GM12865 (cell line): ENCODE data around the gene ELMO1.

Source experiments
- DNase-seq: peaks from one replicate; pipeline ENCODE4 v3.0.0; 2010; ENCODE audit warnings: low read depth
- H3K4me3 ChIP-seq: 2 replicates; pipeline ENCODE4 v1.5.1; 2011; ENCODE audit warnings: mild to moderate bottlenecking, low read depth, low read length, control low read depth
- TF ChIP-seq, protein P1 (sequence below): IDR thresholded peaks from 2 replicates; pipeline ENCODE4 v1.5.1; 2011; ENCODE audit warnings: low read length, control low read depth, low read depth, inconsistent platforms; ENCODE audit not compliant: insufficient read depth; ENCODE audit errors: missing control alignments

The ELMO1 gene

DNA sequence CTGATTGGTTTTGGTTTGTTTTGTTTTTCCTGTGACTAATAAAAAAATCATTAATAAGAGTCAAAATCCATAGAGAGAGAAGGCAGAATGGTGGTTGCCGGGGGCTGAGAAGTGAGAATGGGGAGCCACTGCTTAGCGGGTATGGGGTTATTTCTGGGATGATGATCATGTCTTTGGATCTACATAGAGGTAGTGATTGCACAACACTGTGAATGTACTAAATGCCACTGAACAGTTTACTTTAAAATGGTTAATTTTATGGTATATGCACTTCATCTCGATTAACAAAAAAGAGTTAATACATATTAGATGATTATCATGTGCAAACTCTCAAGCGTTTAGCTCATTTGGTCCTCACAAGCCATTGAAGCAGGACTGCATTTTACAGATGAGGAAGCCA lies 342.9 kb downstream of the ELMO1 start:
- TF ChIP-seq, protein P1, sequence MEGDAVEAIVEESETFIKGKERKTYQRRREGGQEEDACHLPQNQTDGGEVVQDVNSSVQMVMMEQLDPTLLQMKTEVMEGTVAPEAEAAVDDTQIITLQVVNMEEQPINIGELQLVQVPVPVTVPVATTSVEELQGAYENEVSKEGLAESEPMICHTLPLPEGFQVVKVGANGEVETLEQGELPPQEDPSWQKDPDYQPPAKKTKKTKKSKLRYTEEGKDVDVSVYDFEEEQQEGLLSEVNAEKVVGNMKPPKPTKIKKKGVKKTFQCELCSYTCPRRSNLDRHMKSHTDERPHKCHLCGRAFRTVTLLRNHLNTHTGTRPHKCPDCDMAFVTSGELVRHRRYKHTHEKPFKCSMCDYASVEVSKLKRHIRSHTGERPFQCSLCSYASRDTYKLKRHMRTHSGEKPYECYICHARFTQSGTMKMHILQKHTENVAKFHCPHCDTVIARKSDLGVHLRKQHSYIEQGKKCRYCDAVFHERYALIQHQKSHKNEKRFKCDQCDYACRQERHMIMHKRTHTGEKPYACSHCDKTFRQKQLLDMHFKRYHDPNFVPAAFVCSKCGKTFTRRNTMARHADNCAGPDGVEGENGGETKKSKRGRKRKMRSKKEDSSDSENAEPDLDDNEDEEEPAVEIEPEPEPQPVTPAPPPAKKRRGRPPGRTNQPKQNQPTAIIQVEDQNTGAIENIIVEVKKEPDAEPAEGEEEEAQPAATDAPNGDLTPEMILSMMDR, result no peak
- no peak overlapping the region for H3K4me3 ChIP-seq
- DNase-seq, result no peak

DNA sequence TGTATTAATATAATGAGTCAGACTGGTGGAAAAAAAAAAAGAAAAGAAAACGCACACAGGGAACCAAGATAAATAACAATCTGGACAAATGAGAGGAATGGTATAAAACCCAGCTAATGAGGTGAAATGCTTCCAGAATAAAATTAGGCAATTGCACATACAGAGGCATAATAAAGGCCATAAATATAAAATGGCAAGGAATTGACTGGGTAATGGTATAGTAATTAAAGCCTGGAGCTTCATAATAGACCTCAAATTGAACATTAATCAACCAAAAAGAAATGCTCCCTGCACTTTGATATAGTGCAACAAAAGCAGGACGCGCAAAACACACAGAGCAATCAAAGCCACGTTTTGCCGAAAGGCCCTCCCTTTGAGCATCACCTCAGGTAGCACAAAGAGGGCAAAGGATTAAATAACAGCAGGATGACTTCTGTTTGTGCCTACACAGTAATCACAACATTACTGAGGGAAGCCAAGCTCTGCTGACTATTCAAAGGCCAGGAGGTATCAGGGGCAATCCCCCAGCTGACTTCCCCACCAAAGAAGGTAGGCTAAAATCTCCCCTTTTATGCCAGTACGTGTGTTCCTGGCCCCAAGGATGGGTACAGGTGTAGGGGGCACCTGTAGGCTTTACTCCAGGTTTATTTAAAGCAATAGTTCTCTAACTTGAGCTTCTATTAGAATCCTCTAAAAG lies 343.7 kb downstream of the ELMO1 start:
- no peak for DNase-seq

DNA sequence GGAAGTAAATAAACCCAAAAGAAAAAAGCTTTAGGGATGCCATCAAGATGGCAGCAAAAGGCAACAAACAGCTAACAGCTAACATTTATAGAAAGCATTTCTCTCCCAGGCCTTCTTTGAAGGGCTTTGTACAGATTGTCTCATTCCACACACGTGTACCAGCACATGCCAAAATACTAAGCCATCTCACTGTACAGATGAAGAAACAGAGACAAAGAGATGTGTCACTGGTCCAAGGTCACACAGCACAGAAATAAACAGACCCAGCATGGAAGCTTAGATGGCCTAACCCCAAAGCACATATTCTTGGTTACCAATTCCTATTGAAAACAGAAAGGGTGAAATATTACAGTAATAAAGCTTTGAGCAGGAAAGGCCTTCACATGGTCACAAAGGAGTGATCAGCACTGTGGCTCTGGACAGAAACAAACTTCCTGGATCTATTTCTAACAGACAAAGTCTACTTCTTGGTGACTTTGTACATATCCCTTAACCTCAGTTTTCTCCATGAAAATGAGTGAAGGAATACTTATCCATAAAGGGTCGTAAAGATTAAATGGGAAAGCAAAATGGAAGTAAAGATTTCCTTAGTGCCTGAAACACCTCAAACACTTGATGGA lies 346.0 kb downstream of the ELMO1 start:
- TF ChIP-seq, protein P1, result no peak
- no peak for DNase-seq
- no peak overlapping the region for H3K4me3 ChIP-seq

More for the DNA sequence above, 343.7 kb downstream of the ELMO1 start:
- TF ChIP-seq, protein P1, result no peak
- no peak overlapping the region for H3K4me3 ChIP-seq

DNA sequence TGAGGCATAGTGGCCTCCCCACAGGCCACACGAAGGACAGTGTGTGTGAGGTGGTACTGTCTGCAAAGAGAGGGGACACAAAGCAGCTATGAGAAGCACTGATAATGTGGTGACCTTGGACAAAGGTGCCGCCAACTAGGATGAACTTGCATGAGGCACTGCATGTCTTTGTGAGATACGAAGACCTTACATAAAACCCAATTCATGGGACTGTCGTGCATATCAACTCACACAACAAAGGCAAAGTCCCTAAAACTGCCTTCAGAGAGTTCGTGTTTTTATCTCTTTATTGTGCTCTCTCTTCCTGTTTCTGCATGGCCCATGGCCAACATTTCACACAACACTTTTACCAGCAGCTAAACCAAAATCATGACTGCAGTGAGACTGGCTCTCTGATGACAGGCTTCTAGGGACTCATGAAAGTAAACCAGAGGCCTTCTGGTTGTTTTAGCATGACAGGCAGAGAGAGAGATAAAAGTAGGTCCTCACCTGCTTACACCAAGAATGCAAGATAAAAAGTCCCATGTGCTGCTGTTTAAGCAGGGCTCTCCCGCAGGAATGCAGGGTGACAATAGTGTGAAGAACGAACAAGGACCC lies 347.8 kb downstream of the ELMO1 start:
- H3K4me3 ChIP-seq, result no peak overlapping the region
- TF ChIP-seq, protein P1, result no peak
- no peak for DNase-seq

DNA sequence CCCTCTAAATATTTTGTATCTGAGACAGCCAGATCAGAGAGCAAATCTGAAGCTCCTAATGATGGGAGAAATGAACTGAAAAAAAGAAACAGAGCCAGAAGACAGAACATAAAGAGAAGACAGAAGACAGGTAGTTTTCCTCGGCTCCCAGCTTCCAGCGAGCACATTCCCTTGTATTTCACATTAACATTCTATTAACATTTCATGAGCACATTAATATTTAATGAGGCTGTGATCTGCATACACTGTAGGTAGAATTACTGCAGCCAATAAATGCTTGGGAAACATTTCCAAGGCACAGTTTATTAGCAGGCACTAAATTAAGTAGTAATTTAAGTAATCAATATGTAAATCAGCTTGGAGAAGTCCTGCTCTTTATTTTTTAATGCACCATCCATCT lies 349.9 kb downstream of the ELMO1 start:
- H3K4me3 ChIP-seq, result no peak overlapping the region
- DNase-seq, result no peak
- TF ChIP-seq, protein P1, result no peak

DNA sequence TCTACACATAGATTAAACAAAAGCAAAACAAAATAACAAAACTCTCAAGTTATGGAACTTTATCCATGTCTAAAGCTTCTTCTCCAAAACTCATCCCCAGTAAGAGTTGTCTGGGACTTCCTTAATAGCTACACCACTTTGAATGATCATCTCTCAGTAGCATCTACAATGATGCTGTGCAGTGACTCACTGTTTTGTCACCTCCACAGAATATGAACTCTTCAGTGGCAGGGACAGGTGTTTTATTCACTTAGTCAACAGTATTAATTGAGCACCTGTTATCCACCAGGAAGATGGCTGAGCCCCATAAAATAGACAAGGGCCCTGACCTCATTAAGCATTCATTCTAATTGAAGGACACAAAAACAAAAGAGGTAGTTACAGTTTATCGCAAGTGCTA lies 350.7 kb downstream of the ELMO1 start:
- TF ChIP-seq, protein P1, result no peak
- H3K4me3 ChIP-seq, result no peak overlapping the region
- no peak for DNase-seq
